RWPE1 (cell line): ENCODE measurements around the gene PRAME.

ENCODE experiments used
- CTCF ChIA-PET: fragments of 350-600 bp; sonication (Branson Sonifier 250); formaldehyde crosslinking; extraction: SDS; loops from one replicate; lab custom pipeline; 2021; lab: Yijun Ruan, JAX
- POLR2A ChIA-PET: fragments of 400-600 bp; formaldehyde crosslinking; extraction: SDS; loops from one replicate; lab custom pipeline; 2020; ENCODE audit warnings: antibody characterized with exemption; ENCODE audit not compliant: low non-redundant PET; lab: Yijun Ruan, JAX
- DNase-seq: peaks from one replicate; pipeline ENCODE4 v3.0.0; 2012; ENCODE audit warnings: low spot score
- H3K27ac ChIP-seq: fragments of 450-650 bp; 2 replicates; pipeline ENCODE4 v1.5.1; 2017
- CTCF ChIP-seq: fragments of 450-650 bp; conservative IDR thresholded peaks from 2 replicates; pipeline ENCODE4 v1.5.1; 2017; ENCODE audit warnings: low read depth, mild to moderate bottlenecking

Gene PRAME

GRCh38 chr22:22526125-22526912 is 32.7 kb downstream of the PRAME start:
- DNase-seq, result no peak
- ChIA-PET POLR2A (no interaction called here), CTCF (no interaction called here)
- H3K27ac ChIP-seq, result no peak overlapping the region
- TF ChIP-seq CTCF, result no peak

GRCh38 chr22:22523494-22523893 is 35.6 kb downstream of the PRAME start:
- DNase-seq, result no peak
- ChIA-PET CTCF (no interaction called here), POLR2A (no interaction called here)
- H3K27ac ChIP-seq, result no peak overlapping the region
- no peak for TF ChIP-seq CTCF

GRCh38 chr22:22521631-22522030 is 37.4 kb downstream of the PRAME start:
- POLR2A ChIA-PET, result no interaction called here
- no peak for TF ChIP-seq CTCF
- H3K27ac ChIP-seq, result no peak overlapping the region
- no peak for DNase-seq
- CTCF ChIA-PET, result interaction anchor here (1.2 kb wide), 1 partner anchor 13 kb away, joined by 3 read pairs; the partner anchor contains the start of gene ZNF280B

GRCh38 chr22:22520667-22521602 is 38.1 kb downstream of the PRAME start:
- DNase-seq, result no peak
- POLR2A ChIA-PET, result no interaction called here

GRCh38 chr22:22520020-22520656 is 38.9 kb downstream of the PRAME start, which contains the start of gene ZNF280A:
ZNF280A (minus strand) TSS chr22:22520270; CDS start chr22:22515630, 4,640 bp downstream.
- TF ChIP-seq CTCF, result no peak
- POLR2A ChIA-PET, result no interaction called here
- peak within 1 kb of the TSS; percentile 19; the same call in 1 of the 2 replicates for H3K27ac ChIP-seq
- CTCF ChIA-PET, result interaction anchor here (1.2 to 1.5 kb wide), 2 partner anchors 11 to 56 kb away, joined by 3 to 5 read pairs; partner anchors contain the start of gene ZNF280B
- no peak for DNase-seq

More at GRCh38 chr22:22520667-22521602, 38.1 kb downstream of the PRAME start:
- CTCF ChIA-PET, result interaction anchor here (1.2 kb wide), 1 partner anchor 12 kb away, joined by 3 read pairs; the partner anchor contains the start of gene ZNF280B
- H3K27ac ChIP-seq, result peak overlapping the region; percentile 19; the same call in 1 of the 2 replicates
- TF ChIP-seq CTCF, result no peak
